ENCODE data around the gene PACS1.
"Not testable (repeated sequence)": the region's sequence is repeated elsewhere in the genome, so short reads cannot be mapped to it uniquely, and the experiment has no call there.

PACS1 gene

GRCh38 chr11:66069715-66070603, at the start of gene PACS1:
TSS of gene PACS1 (plus strand) at chr11:66070272. CDS start at chr11:66070487, 215 bp downstream.
- DNase-seq (ENCODE audit: low read depth): peak; percentile 64

GRCh38 chr11:66020618-66021357, 49.3 kb upstream of the PACS1 start:
- DNase-seq (ENCODE audit: low read depth): no peak

GRCh38 chr11:66022401-66023185, 47.5 kb upstream of the PACS1 start:
- peak; percentile 71 for DNase-seq (ENCODE audit: low read depth)

- not testable (repeated sequence) for DNase-seq (ENCODE audit: low read depth)
Observed at GRCh38 chr11:66023186-66023440, 47.0 kb upstream of the PACS1 start.

- DNase-seq (ENCODE audit: low read depth): no peak
Observed at GRCh38 chr11:66026017-66026529, 44.0 kb upstream of the PACS1 start, which contains the start of gene CATSPER1. TSS of gene CATSPER1 (minus strand) at chr11:66026479. CDS start at chr11:66026379, 100 bp downstream.

- no peak for DNase-seq (ENCODE audit: low read depth)
Observed at GRCh38 chr11:66032957-66033735, 36.9 kb upstream of the PACS1 start.

GRCh38 chr11:66035653-66036333, 34.3 kb upstream of the PACS1 start:
- DNase-seq (ENCODE audit: low read depth): no peak

GRCh38 chr11:66036334-66036710, 33.8 kb upstream of the PACS1 start:
- no peak for DNase-seq (ENCODE audit: low read depth)

GRCh38 chr11:66037327-66037726, 32.7 kb upstream of the PACS1 start:
- DNase-seq (ENCODE audit: low read depth): no peak

GRCh38 chr11:66039765-66040164, 30.3 kb upstream of the PACS1 start:
- no peak for DNase-seq (ENCODE audit: low read depth)

- DNase-seq (ENCODE audit: low read depth): no peak
Observed at GRCh38 chr11:66042227-66042995, 27.7 kb upstream of the PACS1 start.

- DNase-seq (ENCODE audit: low read depth): no peak
Observed at GRCh38 chr11:66042996-66043906, 26.8 kb upstream of the PACS1 start.

GRCh38 chr11:66044757-66045156, 25.3 kb upstream of the PACS1 start:
- DNase-seq (ENCODE audit: low read depth): no peak

GRCh38 chr11:66045177-66045639, 24.9 kb upstream of the PACS1 start:
- peak; percentile 81 for DNase-seq (ENCODE audit: low read depth)

- no peak for DNase-seq (ENCODE audit: low read depth)
Observed at GRCh38 chr11:66046901-66047300, 23.2 kb upstream of the PACS1 start.

- DNase-seq (ENCODE audit: low read depth): no peak
Observed at GRCh38 chr11:66047541-66048365, 22.3 kb upstream of the PACS1 start.

- DNase-seq (ENCODE audit: low read depth): no peak
Observed at GRCh38 chr11:66048547-66049323, 21.3 kb upstream of the PACS1 start, which contains the start of gene GAL3ST3. TSS of gene GAL3ST3 (minus strand) at chr11:66049161. CDS start at chr11:66045415, 3,746 bp downstream.
